C4-2B (cell line): ENCODE results near the gene NR2E1.

ENCODE experiments used
- H3K27ac ChIP-seq: fragments of 450-650 bp; 2 replicates; pipeline ENCODE4 v1.5.1; 2017
- ZFX ChIP-seq: fragments of 450-650 bp; IDR thresholded peaks from 2 replicates; pipeline ENCODE4 v1.6.1; 2017
- TF ChIP-seq, protein P1 (sequence below): fragments of 450-650 bp; conservative IDR thresholded peaks from 2 replicates; pipeline ENCODE4 v1.5.1; 2017; ENCODE audit warnings: mild to moderate bottlenecking

The NR2E1 gene

GRCh38 chr6:108200631-108201030 lies 34.8 kb downstream of the NR2E1 start:
- TF ChIP-seq, protein P1, sequence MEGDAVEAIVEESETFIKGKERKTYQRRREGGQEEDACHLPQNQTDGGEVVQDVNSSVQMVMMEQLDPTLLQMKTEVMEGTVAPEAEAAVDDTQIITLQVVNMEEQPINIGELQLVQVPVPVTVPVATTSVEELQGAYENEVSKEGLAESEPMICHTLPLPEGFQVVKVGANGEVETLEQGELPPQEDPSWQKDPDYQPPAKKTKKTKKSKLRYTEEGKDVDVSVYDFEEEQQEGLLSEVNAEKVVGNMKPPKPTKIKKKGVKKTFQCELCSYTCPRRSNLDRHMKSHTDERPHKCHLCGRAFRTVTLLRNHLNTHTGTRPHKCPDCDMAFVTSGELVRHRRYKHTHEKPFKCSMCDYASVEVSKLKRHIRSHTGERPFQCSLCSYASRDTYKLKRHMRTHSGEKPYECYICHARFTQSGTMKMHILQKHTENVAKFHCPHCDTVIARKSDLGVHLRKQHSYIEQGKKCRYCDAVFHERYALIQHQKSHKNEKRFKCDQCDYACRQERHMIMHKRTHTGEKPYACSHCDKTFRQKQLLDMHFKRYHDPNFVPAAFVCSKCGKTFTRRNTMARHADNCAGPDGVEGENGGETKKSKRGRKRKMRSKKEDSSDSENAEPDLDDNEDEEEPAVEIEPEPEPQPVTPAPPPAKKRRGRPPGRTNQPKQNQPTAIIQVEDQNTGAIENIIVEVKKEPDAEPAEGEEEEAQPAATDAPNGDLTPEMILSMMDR, result no peak
- TF ChIP-seq ZFX, result no peak
- no peak overlapping the region for H3K27ac ChIP-seq

GRCh38 chr6:108203189-108204112 lies 37.6 kb downstream of the NR2E1 start:
- no peak overlapping the region for H3K27ac ChIP-seq
- no peak for TF ChIP-seq ZFX
- TF ChIP-seq, protein P1, result no peak

DNA sequence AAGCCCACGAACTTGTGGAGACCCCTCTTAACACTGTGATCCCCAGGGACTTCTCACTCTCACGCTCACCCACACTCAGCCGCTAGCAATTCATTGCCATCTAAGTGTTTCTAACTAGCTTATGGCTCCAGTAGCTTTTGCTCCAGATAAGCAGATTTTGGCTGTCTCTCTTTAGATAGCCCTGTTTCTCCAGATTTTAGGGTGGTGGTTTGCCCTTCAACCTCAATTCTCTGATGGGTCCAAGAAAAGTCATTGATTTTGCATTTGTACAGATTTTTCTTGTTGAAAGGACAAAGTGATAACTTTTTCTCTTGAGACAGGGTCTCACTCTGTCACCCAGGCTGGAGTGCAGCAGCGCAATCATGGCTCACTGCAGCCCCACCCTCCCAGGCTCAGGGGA lies 41.2 kb downstream of the NR2E1 start:
- TF ChIP-seq, protein P1, result no peak
- TF ChIP-seq ZFX, result no peak

DNA sequence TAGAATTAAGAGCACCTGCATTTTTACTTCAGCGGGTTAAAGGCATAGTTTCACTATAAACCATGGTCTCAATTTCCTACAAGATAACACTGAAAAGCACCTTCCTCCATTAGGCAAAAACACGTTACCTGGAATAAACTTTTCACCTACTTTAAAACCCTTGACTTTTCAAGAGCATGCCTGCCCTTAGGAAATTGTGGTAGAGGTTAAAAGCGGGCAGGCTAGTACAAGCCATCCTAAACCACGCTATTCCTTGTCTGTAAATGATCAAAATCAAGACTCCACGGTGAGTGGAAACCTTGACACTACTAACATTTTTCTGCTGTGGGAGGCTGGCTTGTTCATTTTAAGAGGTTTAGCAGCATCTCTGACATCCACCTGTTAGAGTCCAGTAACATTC lies 43.9 kb downstream of the NR2E1 start:
- no peak for TF ChIP-seq ZFX
- TF ChIP-seq, protein P1, result no peak
- no peak overlapping the region for H3K27ac ChIP-seq

More for the DNA sequence above, 41.2 kb downstream of the NR2E1 start:
- no peak overlapping the region for H3K27ac ChIP-seq

DNA sequence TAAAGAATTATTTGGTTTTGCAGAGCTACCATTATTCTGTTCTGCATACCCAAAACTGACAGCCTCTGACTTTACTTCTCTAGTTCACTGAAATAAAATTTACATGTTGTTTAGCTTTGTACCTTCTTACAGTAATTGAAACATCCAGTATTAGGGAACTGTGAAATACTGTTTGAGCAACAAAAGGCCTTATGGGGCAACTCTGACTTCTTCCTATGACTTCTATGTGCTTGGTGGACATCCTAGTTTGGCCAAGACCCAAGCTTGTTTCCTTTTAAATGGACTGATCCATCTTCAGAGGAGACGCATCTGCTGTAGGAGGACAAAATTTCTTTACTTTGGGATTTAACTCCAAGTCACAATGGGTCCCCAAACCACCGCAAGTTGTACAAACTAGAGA lies 44.7 kb downstream of the NR2E1 start:
- TF ChIP-seq, protein P1, result no peak
- no peak for TF ChIP-seq ZFX
- no peak overlapping the region for H3K27ac ChIP-seq

GRCh38 chr6:108211671-108212070 lies 45.8 kb downstream of the NR2E1 start:
- TF ChIP-seq, protein P1, result no peak
- TF ChIP-seq ZFX, result no peak
- no peak overlapping the region for H3K27ac ChIP-seq

DNA sequence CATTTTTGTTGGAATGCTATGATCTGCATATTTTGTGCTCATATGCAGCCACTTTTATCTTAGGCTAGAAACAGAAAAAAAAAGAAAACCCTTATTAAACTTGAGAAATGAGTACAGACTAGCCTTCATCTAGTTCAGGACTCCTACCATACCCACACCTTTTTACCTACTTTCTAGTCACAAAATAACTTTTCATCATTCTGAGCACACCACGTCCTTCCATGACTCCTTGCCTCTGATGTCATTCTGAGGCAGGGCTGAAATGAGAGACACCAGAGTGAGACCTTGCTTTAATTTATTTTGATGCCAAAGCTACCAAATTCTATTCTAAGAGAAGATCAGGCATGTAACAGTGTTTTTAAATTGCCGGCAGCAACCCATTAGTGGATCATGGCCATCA lies 56.2 kb downstream of the NR2E1 start:
- TF ChIP-seq, protein P1, result no peak
- TF ChIP-seq ZFX, result no peak
- no peak overlapping the region for H3K27ac ChIP-seq
